WI38 (cell line): Measurements from ENCODE around the gene NOL3.

Source experiments
- H3K4me3 ChIP-seq: 2 replicates; pipeline ENCODE4 v1.5.1; 2011; ENCODE audit warnings: low read depth, mild to moderate bottlenecking, control low read depth, low read length
- TF ChIP-seq, protein P1 (sequence below): IDR thresholded peaks from 2 replicates; pipeline ENCODE4 v1.5.1; 2012; ENCODE audit warnings: low read depth, mild to moderate bottlenecking, control low read depth, low read length

The NOL3 gene

DNA sequence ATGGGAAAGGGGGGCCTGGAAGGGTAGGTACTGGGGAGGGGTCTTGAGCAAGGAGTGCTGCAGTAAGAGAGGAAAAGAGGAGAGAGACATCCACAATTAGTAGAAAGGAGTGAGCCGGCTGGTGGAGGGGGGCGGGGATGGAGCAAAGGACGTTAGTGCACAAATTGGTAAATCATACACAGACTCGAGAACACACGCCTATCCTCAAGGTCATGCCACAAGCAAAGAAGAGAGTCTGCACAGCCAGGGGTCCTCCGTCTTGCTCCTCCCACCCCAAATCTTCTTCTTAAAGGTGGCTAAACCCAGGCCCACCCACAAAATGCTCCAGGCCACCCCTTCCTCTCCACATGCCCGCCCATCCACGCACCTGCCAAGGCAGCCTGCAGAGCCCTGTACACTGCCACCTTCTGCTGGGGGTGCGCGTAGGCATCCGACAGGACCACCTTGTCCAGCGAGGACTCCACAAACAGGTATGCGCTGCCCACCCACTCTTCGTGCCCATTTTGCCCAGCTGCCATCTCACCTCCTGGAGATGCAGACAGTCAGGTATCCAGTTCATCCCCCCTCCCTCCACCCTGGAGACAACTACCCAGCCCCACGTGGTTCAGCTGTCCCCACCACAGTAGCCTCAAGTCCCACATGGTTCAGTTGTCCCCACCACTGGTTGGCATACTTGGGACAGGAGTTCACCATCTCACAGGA is 14.0 kb upstream of the NOL3 start:
- no peak overlapping the region for H3K4me3 ChIP-seq
- TF ChIP-seq, protein P1, sequence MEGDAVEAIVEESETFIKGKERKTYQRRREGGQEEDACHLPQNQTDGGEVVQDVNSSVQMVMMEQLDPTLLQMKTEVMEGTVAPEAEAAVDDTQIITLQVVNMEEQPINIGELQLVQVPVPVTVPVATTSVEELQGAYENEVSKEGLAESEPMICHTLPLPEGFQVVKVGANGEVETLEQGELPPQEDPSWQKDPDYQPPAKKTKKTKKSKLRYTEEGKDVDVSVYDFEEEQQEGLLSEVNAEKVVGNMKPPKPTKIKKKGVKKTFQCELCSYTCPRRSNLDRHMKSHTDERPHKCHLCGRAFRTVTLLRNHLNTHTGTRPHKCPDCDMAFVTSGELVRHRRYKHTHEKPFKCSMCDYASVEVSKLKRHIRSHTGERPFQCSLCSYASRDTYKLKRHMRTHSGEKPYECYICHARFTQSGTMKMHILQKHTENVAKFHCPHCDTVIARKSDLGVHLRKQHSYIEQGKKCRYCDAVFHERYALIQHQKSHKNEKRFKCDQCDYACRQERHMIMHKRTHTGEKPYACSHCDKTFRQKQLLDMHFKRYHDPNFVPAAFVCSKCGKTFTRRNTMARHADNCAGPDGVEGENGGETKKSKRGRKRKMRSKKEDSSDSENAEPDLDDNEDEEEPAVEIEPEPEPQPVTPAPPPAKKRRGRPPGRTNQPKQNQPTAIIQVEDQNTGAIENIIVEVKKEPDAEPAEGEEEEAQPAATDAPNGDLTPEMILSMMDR = no peak

DNA sequence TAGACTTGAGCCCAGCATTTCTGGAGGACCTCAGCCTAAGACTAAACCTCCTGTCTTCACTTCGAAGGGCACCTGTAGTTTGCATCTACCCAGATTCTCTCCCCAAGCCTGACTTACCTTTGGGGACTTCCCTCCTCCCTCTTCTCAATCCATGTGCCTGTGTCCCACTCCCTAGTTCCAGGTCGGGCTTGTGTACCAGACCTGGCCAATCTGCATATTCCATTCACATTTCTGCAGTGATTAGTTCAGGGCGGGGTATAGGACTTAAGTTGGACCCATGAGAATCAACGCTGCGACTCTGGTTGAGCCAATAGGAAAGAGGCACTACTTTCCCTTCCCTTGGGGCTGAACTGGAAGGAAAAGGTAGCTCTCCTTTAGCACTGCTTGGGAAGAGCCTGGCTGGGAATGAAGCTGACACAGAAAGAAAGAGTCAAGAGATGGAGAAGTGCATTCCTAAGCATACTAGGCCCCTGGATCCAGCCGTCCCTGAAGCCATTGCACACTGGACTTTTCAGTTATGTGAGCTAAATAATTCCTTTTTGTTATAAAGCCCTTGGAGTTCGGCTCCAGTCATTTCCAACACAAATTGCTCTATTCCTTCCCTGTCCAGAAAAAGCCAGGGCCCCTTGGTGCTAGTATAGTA is 13.1 kb upstream of the NOL3 start:
- TF ChIP-seq, protein P1 = no peak
- no peak overlapping the region for H3K4me3 ChIP-seq

DNA sequence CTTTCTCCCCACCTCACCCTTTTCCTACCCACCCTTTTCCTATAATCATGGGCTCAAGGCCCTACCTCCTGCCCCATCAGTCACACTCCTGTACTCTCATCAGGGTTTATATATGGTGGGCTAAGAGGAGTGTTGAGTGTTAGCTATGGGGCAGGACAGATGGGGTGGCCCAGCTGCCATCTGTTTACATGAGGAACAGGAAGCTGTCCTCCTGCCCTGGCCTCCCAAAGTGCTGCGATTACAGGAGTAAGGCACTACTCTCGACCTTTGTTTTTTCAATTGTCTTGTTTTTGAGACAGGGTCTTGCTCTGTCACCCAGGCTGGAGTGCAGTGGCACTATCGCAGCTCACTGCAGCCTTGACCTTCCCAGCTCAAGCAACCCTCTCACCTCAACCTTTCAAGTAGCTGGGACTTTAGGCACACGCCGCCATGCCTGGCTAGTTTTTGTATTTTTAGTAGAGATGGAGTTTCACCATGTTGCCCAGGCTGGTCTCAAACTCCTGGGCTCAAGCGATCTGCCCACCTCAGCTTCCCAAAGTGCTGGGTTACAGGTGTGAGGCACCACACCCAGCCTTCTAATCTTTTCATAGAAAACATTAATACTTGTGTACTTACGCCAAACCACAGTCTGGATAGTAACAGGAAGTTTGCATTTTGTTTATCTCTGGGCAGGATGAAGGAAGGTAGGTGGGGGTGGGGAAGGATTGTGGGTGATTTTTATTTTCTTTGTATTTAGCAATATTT is 12.3 kb upstream of the NOL3 start:
- no peak overlapping the region for H3K4me3 ChIP-seq
- TF ChIP-seq, protein P1 = no peak

DNA sequence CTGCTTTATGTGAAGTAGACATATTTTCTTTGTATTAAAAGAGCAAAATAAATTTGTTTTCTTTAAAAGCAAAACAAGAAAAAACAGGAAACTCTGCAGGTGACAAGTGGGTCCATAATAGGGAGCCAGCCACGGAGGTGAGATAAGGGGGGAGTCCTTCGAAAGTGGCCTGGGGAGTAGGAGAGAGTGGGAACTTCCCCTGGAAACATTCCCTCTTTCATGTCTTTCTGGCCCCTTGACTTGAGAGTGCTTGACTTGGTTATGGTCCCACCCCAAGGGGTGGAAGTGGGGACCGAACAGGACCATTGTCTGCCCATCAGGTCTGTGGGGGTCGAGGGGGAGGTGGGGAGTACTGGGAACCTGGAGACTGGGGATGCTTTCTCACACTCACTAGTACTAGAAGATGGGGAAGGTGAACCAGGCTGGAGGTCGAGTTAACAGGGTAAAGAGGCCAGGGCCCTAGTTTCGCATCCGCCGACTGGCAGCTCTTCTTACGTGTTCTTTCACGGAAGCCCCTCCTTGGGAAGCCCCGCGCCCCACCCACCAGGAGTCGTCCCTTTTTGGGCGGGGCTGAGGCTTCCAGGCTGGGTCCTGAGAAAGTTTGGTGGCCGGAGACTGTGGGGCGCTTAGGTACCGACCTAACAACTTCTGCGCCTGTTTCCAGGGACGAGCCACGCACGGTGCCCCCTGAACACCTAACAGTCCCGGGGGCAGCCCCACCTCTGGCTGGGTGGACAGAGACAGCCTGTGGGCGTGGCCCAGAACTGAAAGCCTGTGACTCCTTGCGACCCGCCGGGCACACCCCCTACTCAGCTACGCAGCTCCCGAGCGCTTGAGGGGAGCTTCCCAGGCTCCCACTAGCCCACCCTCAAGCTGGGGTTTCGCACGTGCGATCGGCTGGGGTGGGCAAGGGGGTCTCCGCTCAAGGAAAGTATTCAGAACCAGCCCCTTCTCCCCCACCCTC is 11.4 kb upstream of the NOL3 start:
- TF ChIP-seq, protein P1 = no peak
- peak overlapping the region; percentile 95 for H3K4me3 ChIP-seq

DNA sequence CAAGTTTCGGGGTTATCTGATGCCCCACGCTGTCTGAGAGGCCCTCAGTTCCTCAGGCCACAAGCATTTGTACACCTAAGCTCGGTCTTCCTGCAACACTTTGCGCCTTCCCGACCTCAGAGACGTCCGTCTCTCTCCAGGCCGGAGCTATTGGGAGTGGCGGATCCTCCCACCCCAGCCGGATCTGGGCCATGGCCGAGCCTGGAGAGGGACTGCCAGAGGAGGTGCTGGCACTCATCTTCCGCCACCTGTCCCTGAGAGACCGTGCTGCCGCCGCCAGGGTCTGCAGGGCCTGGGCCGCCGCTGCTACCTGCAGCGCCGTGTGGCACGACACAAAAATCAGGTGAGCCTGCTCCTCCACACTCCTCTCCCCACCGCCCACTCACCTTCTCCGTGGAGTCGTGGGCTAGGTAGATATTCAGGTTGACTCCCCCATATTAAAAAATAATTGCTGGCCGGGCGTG is 8.7 kb upstream of the NOL3 start:
- H3K4me3 ChIP-seq = no peak overlapping the region; the same call in 1 of the 2 replicates
- TF ChIP-seq, protein P1 = no peak

DNA sequence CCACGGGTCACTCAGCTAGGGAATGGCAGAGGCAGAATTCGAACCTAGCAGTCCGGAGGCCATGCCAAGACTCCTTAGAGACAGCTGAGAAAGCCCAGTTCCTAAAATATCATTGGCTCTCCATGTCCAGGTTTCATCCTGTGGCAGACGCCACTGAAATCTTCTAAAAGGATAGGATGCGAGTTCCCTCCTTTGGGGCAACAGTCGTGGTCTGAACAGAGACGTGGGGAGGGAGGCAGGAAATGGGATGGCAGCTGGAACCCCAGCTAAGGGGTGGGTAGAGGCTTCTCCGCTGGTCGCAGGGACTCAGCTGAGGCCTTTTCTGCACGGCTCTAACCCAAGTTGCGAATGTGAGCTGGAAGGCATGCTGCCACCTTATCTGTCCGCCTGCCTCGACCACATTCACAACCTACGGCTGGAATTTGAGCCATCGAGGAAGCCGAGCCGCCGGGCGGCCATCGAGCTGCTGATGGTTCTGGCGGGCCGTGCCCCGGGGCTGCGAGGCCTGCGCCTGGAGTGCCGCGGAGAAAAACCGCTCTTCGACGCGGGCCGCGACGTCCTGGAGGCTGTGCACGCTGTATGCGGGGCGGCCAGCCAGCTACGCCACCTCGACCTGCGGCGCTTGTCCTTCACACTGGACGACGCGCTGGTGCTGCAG is 7.7 kb upstream of the NOL3 start:
- H3K4me3 ChIP-seq = no peak overlapping the region
- TF ChIP-seq, protein P1 = no peak
